ENCODE data around the gene DNAAF1.

- TF ChIP-seq CTCF (conservative IDR thresholded peaks at IDR 0.05; ENCODE audit: low read depth in 2 of 2) (no peak), EZH2 (IDR thresholded peaks at IDR 0.05; ENCODE audit: low read depth, unreplicated experiment) (no peak), REST (IDR thresholded peaks at IDR 0.05; ENCODE audit: unreplicated experiment) (no peak), ZNF331 (CRISPR knock-in tag; IDR thresholded peaks at IDR 0.05; ENCODE audit: low read depth) (no peak), POLR2AphosphoS5 (IDR thresholded peaks at IDR 0.05; ENCODE audit: low read depth) (no peak)
Observed at GRCh38 chr16:84199861-84200260, 54.8 kb downstream of the DNAAF1 start.
